Measurements from ENCODE around the gene SWAP70.
"Not testable (repeated sequence)": the region's sequence is repeated elsewhere in the genome, so short reads cannot be mapped to it uniquely, and the experiment has no call there.

Gene SWAP70

DNA sequence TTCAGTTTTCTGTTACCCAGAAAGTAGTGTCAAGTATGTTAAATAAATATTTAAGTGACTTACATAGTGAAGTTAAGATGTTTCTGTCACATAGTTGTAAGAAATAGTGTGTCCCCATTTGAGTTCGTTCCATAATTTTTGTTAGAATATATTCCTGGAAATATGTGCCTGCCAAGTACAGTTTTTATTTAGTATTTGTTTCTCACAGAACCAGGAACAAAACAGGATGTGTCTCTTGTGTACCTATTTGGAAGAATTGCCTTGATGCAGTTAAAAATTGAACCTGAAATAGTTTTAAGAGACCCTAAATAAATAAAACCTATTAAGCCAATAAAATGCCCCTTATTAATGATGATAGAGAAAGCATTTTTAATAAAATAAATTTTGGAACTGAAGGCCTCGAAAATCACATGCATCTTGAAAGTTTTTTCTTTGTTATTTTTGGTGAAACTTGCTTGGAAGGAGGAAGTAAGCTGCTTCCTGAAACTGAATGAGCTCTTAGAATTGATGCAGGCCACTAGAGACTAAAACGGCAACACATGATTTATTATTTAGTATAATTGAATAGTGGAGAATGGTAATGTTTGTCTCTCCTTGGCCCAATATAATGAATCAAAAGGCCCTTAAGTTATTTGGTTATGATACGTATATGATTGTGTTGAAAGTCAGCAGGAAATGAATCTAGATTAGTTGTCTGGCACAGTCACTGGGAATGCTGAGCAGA is 55.9 kb downstream of the SWAP70 start:
- DNase-seq (ENCODE audit: low read depth in 3 of 3, low spot score in 1 of 3): no peak

DNA sequence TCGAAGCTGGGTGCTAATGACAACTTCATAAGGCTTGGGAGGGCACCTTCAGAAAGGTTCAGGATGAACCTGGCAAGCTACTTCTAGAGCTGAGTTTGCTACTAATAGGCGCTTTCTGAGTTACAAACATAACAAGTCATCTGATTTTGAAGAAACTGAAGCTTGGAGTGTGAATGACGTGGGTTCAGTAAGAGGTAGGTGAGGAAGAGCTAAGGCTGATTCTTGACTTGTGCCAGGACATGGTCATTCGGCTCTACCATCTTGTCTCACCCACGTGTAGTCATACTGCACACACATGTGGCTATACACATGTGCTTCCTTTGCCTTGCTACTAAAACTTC is 56.4 kb downstream of the SWAP70 start:
- DNase-seq (ENCODE audit: low read depth in 3 of 3, low spot score in 1 of 3): no peak

DNA sequence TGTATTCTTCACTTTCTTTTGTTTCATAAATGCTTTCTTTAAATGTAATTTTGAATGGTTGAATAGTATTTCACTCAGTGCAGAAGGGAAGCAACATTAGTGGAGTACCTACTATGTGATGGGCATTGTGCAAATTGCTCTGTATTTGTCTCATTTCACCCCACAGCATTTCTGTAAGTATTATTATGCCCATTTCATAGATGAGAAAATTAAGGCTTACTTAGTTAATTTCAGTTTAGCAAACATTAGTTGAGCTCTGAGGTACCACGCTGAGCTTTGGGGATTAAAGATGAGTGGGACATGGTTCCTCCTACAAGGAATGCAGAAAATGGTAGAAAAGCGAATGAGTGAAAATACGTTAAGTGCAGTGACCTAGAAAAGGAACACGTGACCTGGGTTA is 58.1 kb downstream of the SWAP70 start:
- no peak for DNase-seq (ENCODE audit: low read depth in 3 of 3, low spot score in 1 of 3)

DNA sequence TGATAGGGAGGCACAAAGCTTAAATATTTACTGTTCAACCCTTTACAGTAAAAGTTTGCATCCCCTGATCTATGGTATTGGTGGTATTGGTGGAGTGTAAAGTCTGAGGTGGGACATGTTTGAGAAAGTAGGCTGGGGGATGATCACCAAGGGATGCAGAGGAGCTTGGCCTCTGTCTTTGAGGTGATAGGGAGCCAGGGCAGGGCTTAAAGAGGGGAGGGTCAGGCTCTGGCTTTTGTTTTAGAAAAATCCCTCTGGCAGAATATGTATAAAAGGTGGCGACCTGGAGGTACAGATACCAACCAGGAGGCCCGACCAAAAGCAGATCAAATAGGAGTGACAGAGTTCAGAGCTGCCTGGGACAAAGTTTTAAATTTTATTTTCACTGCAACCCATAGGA is 59.0 kb downstream of the SWAP70 start:
- no peak for DNase-seq (ENCODE audit: low read depth in 3 of 3, low spot score in 1 of 3)

DNA sequence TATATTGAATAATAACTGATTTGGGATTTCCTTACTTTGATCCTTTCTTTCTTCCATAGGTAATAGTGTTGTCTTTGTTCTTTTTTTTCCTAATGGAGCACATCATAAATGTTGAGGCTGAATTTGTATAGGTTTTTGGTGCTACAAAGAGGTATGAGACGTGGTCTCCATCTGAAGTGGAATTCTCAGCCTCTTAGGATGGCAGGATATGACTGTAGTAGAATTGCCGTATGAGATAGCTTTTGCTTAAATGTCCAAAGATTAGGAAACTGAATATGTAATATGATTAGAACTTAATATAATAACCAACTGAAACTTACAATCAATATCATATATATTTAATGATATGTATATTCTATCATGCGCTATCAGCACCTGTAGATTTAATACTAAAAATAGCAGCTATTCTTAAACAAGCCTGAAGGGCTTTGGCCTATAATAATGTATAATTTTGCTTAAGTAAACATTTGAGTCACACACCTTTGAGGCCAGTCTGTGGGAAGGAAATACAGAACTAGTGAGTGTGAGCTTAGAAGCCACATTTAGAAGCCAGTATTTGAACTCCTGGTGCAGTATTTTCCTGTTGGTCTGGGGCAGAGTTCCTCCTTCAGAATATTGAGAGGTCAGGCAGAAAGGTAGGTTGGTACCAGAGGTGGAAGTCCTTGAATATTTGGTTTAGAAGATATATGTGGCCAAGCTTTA is 62.6 kb downstream of the SWAP70 start:
- no peak for DNase-seq (ENCODE audit: low read depth in 3 of 3, low spot score in 1 of 3)

DNA sequence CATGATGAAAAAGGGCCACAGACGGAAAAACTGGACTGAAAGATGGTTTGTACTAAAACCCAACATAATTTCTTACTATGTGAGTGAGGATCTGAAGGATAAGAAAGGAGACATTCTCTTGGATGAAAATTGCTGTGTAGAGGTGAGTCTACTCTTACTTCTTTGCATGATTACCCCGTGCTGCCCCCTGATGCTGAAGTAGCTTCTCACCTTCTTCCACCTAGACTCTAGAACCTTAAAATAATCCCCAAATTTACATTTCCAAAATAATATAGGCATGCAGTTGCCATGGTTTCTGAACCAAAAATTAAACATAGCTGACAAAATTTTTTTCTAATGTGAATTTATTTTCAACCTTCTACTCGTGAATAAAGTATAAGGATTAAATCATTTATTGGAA is 64.2 kb downstream of the SWAP70 start:
- no peak for DNase-seq (ENCODE audit: low read depth in 3 of 3, low spot score in 1 of 3)

DNA sequence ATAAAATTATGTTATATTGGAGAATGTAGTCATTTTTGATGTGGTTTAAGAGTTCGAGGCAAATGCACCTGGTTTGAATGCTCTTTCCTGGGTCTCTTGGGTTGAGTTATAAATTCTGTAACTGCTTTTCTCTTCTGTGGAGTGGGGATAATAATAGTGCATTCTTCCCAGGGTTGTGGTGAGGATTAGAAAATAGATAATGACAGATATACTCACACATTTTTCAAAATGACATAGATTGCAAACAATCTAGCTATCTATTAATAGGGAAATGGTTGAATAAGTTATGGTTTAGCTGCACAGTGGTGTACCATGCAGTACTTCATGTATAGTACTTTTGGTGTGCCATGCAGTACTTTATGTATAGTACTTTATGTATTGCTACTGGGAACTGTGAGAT is 67.4 kb downstream of the SWAP70 start:
- no peak for DNase-seq (ENCODE audit: low read depth in 3 of 3, low spot score in 1 of 3)

DNA sequence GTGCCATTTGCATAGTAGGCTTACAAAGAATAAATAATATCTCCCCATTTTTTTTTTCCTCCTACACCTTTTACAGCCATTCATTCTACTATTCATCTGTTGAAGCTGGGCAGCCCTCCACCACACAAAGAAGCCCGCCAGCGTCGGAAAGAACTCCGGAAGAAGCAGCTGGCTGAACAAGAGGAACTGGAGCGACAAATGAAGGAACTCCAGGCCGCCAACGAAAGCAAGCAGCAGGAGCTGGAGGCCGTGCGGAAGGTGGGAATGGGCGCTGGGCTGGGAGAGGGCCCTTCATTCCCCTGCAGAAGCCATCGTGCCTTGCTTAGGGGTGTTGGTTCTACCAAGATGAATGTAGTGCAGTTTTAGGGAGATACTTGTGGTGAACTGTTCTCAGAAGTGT is 68.6 kb downstream of the SWAP70 start:
- no peak for DNase-seq (ENCODE audit: low read depth in 3 of 3, low spot score in 1 of 3)

DNA sequence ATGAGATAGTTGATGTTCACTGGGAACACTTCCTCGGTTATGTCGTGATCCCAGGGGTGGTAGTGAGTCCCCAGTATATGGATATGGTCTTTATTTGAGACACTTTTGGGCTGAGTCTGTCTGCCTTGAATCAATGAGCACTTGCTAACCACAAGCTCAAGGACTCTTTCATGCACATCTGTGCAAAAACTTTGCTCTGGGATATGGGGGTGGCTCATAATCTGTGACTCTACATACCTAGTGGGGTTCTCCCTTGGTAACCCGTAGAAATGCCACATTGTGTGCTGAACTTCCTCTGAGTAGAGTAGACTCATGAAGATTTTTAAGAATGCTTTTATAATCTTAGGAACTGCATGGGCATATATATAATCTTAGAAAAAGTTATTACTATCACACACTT is 69.3 kb downstream of the SWAP70 start:
- no peak for DNase-seq (ENCODE audit: low read depth in 3 of 3, low spot score in 1 of 3)

DNA sequence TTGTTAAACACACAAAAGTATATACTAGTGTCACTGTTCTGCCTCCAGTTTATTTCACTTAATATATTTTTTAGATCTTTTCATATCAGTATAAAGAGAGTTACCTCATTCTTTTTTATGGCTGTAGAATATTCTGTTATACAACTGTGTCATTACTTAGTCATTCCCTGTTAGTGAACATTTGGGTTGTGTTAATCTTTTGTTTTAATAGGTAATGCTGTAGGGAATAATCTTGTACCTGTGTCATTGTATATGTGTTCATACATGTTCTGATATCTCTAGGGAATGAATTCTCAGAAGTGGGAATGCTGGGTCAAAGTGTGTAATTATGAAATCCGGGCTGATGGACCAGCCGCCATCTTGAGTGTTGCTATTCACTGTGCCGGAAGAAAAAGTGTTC is 71.4 kb downstream of the SWAP70 start:
- DNase-seq (ENCODE audit: low read depth in 3 of 3, low spot score in 1 of 3): no peak

DNA sequence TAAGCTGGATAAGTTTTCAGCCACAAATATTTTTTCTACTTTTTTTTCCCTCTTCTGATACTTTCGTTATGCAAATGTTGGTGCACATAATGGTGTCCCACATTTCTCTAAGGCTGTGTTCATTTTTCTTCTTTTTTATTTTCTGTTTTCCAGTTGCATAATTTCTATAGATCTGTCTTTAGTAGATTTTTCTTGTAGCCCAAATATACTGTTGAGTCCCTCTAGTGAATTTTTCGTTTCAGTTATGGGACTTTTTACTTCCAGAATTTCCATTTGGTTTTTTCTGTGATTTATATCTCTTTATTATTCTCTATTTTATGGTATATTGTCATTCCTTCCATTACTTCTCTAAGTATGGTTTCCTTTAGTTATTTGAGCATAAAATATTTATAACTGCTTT is 72.0 kb downstream of the SWAP70 start:
- no peak for DNase-seq (ENCODE audit: low read depth in 3 of 3, low spot score in 1 of 3)

DNA sequence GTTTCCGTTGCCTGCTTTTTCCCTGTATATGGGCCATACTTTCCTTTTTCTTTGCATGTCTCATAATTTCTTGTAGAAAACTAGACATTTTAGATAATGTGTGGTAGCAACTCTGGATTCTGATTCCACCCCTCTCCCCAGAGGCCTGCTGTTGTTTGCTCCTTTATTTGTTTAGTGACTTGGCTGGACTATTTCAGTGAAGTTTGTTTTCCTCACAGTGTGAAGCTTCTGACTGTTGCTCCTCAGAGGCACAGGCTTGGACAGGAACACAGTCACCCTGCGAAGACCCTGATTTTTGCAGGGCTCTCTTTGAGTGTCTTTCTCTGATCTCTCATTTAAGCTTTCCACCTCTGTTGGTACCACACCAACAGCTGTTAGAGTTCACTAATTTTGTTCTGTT is 72.5 kb downstream of the SWAP70 start:
- no peak for DNase-seq (ENCODE audit: low read depth in 3 of 3, low spot score in 1 of 3)

DNA sequence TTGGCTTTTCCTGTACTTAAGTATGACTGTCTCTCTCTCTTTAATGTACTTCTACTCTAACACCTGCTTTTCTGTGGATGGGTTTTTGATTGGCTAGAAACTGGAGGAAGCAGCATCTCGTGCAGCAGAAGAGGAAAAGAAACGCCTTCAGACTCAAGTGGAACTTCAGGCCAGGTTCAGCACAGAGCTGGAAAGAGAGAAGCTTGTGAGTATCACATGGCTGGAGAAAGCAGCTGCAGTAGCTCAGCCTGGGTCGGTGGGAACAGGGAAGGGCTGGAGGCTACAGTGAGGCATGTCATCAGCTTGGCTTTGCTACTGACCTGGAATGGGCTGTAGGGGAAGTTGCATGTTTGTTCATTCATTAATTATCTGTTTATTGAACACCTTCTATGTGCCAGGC is 74.2 kb downstream of the SWAP70 start:
- DNase-seq (ENCODE audit: low read depth in 3 of 3, low spot score in 1 of 3): no peak

DNA sequence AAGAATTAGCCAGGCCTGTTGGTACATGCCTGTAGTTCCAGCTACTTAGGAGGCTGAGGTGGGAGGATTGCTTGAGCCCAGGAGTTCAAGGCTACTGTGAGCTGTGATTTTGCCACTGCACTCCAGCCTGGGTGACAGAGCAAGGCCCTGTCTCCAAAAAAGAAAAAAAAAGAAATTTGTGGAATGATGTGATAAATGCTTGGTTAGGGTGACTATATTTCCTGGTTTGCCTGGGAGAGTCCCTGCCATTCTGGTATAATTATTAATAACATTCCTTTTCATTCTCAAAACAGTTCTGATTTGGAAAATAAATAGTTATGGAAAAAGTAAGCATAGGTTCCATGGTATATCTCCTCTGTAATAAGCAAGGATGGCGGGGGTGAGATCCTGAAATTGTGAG is 74.8 kb downstream of the SWAP70 start:
- no peak for DNase-seq (ENCODE audit: low read depth in 3 of 3, low spot score in 1 of 3)

DNA sequence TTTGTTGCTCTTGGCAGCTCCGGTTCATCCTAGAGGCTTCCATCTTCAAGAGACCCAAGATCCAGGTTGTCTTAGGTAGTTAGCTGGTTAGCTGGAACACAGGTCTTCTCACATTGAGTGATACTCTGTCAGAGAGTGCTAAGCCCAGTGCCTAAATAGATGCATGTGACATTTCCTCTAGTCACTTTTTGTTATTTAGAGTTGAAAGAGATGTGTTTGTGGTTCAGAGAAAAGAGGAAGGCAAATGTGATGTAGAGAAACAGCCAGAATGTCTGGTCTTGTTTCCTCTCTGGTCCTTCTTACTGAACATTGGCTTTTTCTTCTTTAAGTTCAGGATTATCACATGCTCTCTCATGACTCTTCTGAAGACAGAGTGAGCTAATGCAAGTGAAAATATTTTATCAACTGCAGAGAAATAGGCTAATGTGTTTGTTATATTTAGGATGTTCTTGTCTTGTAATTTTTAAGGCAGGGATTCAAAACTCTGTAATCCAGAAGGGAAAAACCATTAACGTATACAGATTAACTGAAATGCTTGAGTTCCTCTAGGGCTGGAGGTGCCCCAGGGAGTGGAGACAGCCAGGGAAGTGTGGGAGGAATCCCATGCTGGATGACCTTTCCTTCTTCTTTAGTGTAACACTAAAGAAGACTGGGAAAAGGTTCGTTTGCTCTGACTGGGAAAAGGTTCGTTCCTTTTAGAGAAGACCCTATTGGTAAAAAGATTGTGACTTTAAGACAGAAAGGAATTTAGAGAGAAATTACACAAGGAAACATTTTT is 75.4 kb downstream of the SWAP70 start:
- DNase-seq (ENCODE audit: low read depth in 3 of 3, low spot score in 1 of 3): no peak

DNA sequence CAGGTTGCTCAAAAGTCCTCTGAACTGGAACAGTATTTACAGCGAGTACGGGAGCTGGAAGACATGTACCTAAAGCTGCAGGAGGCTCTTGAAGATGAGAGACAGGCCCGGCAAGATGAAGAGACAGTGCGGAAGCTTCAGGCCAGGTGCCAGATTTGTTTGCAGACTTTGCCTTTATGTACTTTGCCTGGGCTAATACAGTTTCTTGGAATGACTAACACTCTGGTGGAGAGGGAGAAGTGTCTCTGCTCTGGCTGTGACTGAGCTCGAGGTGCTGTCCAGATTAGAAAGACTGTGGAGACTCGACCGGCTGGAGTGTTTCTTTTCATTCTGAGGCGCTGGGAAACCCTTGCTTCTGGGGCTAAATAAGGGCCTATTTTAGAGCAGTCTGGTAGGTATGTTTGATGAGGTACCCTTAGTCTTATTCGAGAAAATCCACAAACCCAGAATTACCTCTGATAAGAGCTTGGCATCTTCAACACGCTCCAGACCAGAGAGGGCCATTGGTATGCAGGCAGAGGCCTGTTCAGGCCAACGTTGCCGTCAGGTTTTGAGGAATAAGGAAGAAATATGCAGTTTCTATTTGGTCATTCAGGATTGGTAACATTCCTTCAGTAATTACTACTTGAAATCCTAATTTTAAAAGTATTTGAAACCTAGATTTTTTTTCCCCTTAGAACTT is 76.5 kb downstream of the SWAP70 start:
- no peak for DNase-seq (ENCODE audit: low read depth in 3 of 3, low spot score in 1 of 3)

DNA sequence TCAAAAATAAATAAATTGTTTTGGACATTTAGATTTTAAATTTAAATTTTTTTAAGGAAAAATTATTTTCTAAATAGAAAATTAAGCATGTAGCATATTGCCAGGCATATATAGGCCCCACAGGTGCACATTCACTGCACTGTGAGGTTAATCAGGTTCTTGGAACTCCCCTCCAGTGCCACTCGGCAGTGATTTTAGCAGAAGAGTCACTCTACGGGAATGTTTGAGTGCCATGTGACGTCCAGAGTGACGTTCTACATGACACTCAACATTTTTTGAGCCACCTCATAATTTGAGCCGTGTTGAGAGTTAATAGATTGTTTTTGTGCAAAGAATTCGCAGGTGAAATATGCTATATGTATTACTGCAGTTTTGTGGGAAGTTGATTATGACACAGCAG is 77.4 kb downstream of the SWAP70 start:
- no peak for DNase-seq (ENCODE audit: low read depth in 3 of 3, low spot score in 1 of 3)

DNA sequence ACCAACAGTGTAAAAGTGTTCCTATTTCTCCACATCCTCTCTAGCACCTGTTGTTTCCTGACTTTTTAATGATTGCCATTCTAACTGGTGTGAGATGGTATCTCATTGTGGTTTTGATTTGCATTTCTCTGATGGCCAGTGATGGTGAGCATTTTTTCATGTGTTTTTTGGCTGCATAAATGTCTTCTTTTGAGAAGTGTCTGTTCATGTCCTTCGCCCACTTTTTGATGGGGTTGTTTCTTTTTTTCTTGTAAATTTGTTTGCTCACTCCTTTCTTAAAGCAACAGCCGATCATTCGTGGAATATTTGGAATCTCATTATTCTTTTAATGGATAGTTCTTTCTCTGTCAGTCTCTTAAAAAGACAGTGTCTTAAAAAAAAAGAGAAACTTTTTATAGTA is 79.6 kb downstream of the SWAP70 start:
- DNase-seq (ENCODE audit: low read depth in 3 of 3, low spot score in 1 of 3): not testable (repeated sequence)

DNA sequence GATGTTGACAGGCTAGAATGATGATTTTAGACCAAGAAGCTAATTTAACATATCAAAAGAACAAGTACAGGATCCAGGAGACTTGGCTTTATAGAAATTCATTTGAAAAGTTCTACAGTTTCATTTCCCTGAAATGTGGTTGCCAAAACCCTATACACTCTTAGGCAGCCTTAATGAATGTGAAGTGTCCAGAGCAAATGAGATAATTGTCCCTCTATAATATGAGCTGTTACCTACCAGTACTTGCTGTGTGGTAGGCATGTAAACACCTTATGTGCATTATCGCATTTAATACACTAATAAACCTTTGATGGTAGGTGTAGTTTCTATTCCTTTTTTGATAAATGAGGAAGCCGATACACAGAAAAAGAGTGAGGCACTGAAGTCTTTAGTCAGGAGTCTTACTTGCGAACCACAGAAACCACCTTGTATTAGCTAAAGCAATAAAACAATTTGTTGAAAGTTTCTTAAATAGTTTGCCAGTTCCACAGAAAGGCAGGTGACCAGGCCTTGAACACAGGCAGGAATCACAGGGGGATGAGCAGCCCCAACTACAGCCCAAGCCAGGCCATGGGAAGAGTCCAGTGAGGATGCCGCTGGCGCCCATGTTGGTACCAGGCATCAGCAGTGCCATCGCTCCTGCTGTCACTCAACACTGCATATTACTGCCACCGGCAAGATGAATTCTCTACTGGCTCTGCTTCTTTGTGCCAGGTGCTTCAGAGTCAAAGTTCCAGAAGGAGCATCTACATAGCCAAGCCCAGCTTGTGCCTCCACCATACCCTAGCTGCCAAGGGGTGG is 81.7 kb downstream of the SWAP70 start:
- DNase-seq (ENCODE audit: low read depth in 3 of 3, low spot score in 1 of 3): no peak

DNA sequence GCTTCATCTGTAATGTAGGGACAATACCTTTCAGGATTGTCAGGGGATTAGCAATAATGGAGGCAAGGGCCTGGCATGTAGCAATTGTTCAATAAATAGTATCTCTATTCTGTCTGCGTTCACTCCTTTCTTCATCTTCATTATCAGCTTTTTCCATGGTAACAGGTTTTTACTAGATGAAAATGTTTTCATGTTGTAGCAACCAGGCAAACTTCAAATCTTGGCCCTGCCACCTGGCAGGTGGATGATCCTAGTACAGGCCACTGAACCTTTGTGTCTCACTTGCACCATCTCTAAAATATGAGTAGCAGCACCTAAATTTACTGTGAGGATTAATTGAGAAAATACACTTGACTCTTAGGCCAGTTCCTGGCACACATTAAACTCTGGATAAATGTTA is 83.4 kb downstream of the SWAP70 start:
- DNase-seq (ENCODE audit: low read depth in 3 of 3, low spot score in 1 of 3): no peak

DNA sequence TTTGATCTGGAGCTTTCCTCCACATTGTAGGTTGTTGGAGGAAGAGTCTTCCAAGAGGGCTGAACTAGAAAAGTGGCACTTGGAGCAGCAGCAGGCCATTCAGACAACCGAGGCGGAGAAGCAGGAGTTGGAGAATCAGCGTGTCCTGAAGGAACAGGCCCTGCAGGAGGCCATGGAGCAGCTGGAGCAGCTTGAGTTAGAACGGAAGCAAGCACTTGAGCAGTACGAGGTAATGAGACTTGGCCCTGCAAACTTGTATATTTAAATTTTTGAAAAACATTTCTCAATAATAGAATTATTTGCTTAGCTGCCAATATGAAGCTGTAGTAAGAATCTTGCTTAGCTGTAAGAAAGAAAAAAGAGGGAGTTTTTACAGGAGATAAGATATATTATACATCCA is 84.0 kb downstream of the SWAP70 start:
- no peak for DNase-seq (ENCODE audit: low read depth in 3 of 3, low spot score in 1 of 3)

Data from stimulated activated CD4-positive, alpha-beta T cell treated with anti-CD3 and anti-CD28 coated beads, TNF-alpha, amount 100 ng/mL, for 1 hour (primary cell).